HG03135 (cell line): ENCODE data around the gene IGF2.

Experiments
- ATAC-seq: cut with Tn5 transposase; IDR thresholded peaks from one replicate; pipeline ENCODE4 v1.9.1; 2021; ENCODE audit warnings: mild to moderate bottlenecking, moderate library complexity; ENCODE audit not compliant: unreplicated experiment

IGF2 gene

GRCh38 chr11:2169626-2170570 lies 30.7 kb upstream of the IGF2 start:
- ATAC-seq = no peak

GRCh38 chr11:2169005-2169378 lies 29.8 kb upstream of the IGF2 start:
- no peak for ATAC-seq

- ATAC-seq = no peak
Observed at GRCh38 chr11:2168286-2169004, 29.3 kb upstream of the IGF2 start.

- no peak for ATAC-seq
Observed at GRCh38 chr11:2167141-2168045, 28.2 kb upstream of the IGF2 start.

GRCh38 chr11:2166091-2166851 lies 27.1 kb upstream of the IGF2 start:
- no peak for ATAC-seq

DNA sequence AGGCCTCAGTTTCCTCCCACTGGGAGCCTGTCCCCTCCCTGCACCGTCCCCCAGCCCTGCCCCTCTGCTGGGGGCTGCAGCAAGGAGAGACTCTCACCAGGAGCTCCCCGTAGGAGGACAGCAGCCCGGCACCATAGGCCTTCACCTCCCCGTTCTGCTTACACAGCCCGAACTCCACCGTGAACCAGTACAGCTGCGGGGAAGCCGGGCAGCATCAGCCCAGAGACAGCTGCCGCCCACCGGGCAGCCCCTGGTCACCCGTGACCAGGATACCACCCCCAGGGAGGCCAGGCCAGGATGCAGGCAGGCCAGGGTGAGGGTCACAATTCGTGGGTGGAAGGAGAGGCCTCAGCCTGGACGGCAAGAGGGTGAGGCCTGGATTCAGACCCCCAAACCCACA lies 26.4 kb upstream of the IGF2 start:
- no peak for ATAC-seq

- no peak for ATAC-seq
Observed at GRCh38 chr11:2164861-2165555, 25.8 kb upstream of the IGF2 start.

GRCh38 chr11:2164081-2164480 lies 24.9 kb upstream of the IGF2 start:
- ATAC-seq = no peak

DNA sequence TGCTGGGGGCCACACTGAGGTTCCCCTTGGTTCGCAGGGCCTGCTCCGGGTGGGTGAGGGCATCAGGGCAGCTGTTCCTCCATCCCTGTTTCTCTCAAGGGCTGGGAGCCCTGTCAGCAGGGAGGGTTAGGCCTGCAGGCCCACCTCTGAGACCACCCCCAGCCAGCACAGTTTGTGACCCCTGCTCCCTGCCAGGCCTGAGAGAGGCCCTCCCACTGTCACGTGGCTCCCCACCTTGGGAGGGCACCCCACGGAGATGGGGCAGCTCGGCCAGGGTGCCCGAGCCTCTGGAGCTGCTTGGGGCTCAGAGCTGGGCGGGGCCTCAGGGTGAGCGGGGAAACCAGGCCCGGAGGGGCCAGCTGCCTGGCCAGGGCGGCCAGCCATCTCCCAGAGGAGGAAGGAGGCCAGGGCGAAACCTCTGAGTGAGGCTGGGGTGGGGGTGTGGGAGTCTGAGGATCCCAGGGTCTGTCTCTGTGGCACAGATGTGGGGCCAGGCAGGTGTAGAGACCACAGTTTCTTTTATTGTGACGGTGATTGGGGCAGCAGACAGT lies 24.3 kb upstream of the IGF2 start:
- ATAC-seq = no peak

GRCh38 chr11:2160736-2161259 lies 21.6 kb upstream of the IGF2 start, which contains the start of gene INS:
INS (minus strand) TSS chr11:2161209; CDS start chr11:2160971, 238 bp downstream.
- ATAC-seq = no peak

- no peak for ATAC-seq
Observed at GRCh38 chr11:2159536-2160413, 20.6 kb upstream of the IGF2 start.

GRCh38 chr11:2158966-2159365 lies 19.8 kb upstream of the IGF2 start:
- no peak for ATAC-seq

DNA sequence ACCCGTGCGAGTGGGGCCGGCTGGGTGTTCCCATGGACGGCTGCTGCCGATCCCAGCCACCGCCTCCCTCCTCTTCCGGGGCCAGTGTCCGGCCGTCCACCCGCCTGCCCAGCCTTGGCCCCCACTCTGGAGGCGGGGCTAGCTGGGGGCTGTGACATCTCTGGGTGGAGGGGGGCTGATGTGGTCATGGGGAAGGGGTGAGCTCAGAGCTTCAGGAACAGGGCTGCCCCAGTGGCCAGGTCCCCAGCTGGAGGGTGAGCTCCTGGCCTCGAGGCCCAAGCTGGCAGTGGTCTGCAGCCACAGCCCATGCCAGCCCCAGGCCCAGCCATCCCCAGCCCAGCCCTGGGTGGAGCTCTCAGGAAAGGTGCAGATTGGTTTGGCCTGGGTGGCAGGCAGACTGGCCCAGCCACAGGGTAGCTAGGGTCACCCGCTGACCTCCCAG lies 19.1 kb upstream of the IGF2 start:
- no peak for ATAC-seq

- no peak for ATAC-seq
Observed at GRCh38 chr11:2157294-2158040, 18.3 kb upstream of the IGF2 start.

DNA sequence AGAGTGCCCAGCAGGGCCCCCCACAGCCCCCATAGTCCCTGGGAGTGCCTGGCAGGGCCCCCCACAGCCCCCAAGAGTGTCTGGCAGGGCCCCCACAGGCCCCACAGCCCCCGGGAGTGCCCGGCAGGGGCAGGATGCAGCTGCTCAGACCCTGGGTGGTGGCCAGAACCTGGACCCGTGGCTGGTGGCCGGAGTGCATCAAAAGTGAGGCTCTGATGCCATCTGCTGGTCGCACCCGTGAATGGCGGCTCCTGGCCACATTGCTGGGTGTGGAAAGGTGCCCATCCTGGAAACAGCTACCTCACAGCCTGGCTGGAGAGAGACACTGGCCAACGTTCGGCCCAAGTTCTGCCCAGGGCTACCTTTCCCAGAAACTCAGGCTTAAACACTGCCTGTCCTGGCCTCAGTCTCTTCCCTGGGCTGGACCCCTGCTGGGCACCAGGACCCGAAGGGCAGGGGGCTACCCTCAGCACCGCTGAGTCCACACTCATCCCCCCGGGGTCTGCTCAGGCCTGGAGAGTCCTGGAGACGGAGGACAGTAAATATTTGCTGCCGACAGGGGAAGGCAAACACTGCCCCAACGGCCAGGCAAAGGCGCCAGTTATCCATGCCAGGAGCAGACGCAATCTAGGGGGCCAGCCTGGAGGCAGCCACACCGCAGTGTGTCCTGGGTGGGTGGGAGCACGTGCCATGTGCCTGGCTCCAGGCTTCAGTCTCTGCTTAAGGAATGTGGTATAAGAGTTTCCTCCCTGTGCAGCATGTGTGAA lies 17.4 kb upstream of the IGF2 start:
- ATAC-seq = no peak

DNA sequence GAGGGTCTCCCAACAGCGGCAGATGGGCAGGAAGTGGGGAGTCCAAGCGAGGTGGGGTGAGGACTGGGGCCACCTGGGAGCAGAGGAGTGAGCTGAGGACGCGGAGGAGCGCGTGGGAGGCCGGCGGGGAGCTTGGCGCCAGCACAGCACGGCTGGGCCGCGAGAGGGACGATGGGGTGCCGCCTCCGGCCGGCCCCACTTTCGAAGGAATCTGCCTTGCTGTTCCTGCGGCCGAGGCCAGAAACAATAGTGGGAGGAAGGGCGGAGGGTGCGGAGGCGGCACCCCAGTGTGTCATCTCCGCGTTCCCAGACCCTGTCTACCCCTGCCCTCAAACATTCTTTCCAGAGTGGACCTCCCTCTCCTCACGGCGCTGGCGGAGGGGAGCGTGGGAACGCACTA lies 16.3 kb upstream of the IGF2 start:
- ATAC-seq = no peak

DNA sequence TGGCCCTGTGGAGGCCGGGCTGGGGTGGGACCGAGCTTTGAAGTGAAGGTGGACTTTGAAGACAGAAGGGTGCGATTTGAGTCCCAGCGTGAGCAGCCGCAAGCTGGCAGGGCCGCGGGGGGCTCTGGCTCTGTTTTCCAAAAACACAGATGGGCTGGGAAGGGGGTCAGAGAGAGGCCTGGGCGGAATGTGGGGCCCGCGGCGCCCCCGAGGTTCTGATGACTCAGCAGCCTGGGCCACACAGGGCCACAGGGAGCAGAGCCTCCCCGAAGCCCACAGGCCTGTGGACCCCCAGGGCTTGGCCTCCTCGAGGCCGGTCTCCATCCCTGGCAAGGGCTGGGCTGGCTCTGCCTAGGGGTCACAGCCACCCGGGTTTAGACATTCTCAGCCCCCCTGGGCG lies 15.7 kb upstream of the IGF2 start:
- ATAC-seq = no peak
